NCI-H1436 treated with DMSO at 0.1 percent for 48 hours (cell line): Measurements from ENCODE around the gene KYNU.
"Not testable (repeated sequence)": the region's sequence is repeated elsewhere in the genome, so short reads cannot be mapped to it uniquely, and the experiment has no call there.

Experiments
- DNase-seq: peaks from one replicate; lab custom pipeline; 2025; lab: John Stamatoyannopoulos, UW

Gene KYNU

GRCh38 chr2:142877216-142877838 is at the start of gene KYNU:
Gene KYNU (plus strand): TSS chr2:142877664. CDS start chr2:142885368, 7,704 bp downstream.
- no peak for DNase-seq

DNA sequence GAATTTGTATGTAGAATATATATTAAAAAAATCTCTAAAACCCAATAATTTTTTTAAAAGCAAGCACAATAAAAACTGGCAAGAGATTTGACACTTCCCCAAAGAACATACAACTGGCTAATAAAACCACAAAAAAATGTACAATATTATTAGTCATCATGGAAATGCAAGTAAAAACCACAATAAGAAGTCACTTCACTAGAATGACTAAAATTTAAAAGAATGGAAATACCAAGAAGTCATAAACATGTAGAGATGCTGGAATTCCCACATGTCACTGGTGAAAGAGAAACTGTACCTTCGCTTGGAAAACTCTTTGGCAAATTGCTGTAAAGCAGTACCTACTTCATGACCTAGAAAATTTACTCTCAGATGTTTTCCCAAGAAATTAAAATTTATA is 43.4 kb upstream of the KYNU start:
- no peak for DNase-seq

- no peak for DNase-seq
Observed at GRCh38 chr2:142840436-142840835, 37.0 kb upstream of the KYNU start.

GRCh38 chr2:142841788-142842187 is 35.7 kb upstream of the KYNU start:
- DNase-seq, result no peak

GRCh38 chr2:142842369-142842768 is 35.1 kb upstream of the KYNU start:
- no peak for DNase-seq

GRCh38 chr2:142843731-142844130 is 33.7 kb upstream of the KYNU start:
- no peak for DNase-seq

DNA sequence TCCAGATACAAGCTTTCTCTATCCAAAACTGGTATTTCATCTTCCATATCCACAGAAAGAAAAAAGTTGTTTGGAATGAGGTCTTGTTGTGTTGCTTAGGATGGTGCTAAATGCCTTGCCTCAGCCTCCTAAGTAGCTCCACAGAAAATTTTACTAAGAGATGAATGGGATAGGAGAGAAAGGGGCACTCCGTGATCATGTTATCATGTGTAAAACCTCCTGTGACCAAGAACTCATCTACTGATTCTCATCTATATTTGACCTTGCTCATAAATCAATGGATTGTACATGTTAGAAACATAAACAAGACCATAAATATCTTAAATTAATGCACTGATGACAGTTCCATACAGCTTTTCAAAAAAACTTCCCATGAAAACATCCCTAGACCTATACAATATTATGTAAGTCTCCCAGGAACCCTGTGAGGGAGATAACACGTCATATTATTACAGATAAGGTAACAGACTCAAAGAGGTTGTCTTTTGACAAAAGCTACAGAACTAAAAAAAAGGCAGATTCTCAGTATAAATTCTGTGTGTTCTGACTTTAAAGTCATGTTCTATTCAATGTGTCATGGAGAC is 29.3 kb upstream of the KYNU start:
- no peak for DNase-seq

DNA sequence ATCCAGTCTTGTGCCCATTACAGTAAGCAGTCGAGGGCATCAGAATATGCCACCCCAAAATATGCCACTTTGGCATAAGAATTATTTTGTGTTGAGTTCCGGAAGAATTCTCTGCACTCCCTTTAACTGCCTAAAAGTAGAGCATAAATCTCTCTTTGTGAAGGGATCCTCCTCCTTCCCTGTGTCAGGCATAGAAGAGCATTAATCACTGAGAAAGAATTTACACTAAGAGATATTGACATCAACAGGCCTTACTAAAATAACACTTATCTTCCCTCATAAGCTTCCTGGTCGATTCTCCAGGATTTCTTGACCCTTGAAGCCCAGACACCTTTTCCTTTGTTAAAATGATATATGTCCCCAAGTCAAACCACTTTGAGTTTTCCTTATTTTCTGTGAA is 27.6 kb upstream of the KYNU start:
- DNase-seq, result no peak

GRCh38 chr2:142853912-142854311 is 23.6 kb upstream of the KYNU start:
- DNase-seq, result no peak

DNA sequence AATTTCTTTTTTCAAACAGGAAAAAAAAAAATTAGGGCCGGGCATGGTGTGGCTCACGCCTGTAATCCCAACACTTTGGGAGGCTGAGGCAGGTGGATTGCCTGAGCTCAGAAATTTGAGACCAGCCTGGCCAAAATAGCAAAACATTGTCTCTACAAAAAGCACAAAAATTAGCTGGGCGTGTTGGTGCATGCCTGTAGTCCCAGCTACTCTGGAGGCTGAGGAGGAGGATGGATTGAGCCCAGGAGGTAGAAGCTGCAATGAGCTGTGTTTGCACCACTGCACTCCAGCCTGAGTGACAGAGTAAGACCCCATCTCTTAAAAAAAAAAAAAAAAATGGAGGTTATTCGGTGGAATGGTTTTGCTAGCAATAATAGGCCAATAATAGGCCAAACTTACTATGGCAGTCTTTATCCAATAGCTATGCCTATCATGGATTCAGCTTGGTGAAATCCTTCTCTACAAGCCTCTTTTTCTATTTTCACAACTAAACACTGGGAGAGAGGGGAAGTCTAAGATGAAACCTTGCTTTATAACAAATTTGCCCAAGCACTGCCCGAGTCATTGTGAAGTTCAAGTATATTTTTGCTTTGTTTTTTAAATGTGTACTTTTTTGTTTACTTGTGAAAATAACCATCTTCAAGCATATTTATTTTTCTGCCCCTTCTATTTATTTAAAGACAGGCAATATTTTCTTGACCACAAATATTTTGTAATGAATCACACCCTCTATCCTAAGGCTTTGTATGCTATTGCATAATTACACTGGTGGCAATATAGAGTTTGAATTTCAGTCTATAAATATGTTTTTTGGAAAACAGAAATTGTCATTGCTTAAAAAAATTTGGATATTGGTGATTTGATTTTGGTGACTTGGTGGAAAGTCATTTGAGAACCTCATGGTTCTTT is 20.0 kb upstream of the KYNU start:
- no peak for DNase-seq

GRCh38 chr2:142858961-142859360 is 18.5 kb upstream of the KYNU start:
- no peak for DNase-seq

DNA sequence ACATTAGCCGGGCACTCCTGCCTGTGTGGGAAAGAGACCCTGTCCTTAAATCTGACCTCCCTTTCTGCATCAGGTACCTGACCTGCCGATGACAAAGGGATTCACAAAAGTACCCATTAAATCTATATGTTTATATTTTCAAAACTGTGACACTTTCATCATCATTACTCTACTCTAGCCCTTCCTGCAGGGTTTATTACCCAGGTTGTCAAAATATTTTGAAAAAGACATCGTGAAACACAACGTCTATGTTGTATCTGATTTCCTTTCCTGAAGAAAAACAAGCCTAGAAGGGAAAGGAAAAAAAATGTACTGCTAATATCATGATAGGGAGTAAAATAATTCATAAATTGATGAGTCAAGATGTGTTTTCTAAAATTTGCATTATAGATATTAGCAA is 15.2 kb upstream of the KYNU start:
- DNase-seq, result no peak

DNA sequence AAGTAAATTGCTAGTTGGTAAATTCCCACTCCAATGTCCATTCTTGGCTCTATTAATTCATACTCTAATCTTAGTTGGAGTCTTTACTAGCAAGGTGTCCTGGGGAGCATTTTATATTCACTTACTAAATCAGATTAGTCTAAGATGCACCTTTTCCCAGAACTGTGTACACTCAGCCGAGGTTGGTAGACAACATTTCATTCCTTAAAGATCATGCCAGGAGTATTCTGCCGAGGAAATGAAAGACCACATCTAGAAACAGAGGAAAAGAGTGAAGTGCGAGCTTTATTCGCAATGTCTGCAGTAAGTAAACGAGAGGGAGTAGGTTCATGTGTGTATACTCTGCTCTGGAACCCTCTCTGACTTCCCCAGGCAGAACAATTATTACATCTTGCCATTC is 14.6 kb upstream of the KYNU start:
- no peak for DNase-seq

- no peak for DNase-seq
Observed at GRCh38 chr2:142863485-142863961, 13.9 kb upstream of the KYNU start.

- DNase-seq, result not testable (repeated sequence)
Observed at GRCh38 chr2:142864605-142865004, 12.9 kb upstream of the KYNU start.

DNA sequence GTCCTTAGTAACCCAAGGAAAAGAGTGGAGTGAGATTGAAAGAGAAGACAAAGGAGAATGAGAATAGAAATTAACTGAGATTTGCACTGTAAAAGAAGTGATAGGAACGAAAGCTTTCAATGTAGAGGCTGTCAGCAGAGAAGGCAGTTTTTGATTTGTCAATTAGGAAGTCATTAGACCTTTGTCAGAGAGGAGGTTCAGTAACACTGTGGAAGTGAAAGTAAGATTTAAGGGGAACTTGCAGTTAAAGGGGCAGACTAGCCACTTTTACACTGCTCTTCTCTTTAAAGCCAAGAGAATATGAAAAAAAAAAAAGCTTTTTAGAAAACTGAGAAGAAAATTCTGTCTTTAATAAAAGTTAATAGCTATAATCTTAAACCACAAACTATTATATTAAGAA is 11.5 kb upstream of the KYNU start:
- DNase-seq, result no peak

GRCh38 chr2:142866426-142866825 is 11.0 kb upstream of the KYNU start:
- DNase-seq, result no peak

DNA sequence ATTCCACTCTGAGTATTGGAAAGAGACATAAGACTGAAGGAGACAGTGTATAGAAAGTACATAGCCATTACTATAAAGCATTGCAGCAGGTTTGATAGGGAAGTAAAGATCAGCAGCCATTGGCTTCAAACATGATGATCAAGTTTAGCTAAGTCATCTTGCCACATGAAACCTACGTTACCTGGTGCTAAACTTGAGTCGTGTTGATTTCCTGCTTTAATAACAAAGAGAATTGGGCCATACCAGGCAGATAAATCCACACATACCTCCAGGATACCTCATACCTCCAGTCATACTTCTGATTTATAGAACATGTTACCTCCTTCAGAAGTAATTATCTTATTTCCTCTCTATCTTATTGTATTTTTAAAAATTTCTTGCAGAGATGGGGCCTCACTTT is 10.3 kb upstream of the KYNU start:
- no peak for DNase-seq

DNA sequence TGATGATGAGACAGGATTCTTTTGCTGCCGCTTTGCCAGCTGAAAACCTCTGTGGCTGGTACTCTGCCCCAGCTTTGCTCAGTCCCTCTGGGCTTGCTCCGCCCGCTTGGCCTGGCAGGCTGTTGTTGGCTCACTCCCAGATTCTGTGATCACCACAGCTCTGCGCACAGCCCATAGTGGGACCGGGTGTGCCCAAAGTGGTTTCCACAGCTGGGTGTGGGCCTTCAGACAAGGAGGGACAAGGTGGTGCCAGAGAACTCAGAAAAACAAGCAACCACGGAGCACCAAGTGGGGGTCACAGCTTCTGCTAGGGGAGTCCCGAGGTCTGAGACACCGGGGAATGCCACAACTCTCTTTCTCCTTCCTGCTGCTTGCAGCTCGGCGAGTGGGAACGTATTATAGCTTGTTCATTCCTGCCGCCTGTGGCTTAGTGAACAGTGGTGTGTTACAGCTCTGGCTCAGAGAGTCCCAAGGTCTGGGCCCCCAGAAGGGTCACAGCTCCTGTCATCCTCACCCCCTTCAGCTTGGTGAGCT is 9.2 kb upstream of the KYNU start:
- DNase-seq, result no peak

GRCh38 chr2:142869065-142869460 is 8.4 kb upstream of the KYNU start:
- DNase-seq, result not testable (repeated sequence)

GRCh38 chr2:142869461-142870106 is 7.9 kb upstream of the KYNU start:
- no peak for DNase-seq

DNA sequence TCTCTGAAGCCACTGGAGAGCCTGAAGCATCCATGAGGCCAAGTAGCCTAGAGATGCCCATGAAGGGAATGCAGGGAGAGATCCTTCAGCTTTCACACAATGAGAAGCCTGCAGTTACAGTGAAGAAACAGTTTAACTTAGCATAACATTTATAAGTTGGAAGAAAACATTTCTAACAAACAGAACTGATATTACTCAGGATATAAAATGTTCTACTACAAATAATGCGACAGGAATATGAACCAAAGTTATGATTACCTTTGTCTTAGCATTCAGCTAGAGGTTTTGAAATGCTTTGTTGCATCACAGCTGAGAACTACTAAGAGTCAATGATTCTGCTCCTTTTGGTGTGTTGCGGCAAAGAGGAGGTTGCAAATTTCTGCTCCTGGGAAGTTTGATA is 6.9 kb upstream of the KYNU start:
- no peak for DNase-seq
